GM12878 (cell line): Measurements from ENCODE around the gene RASGRF2.

ENCODE experiments used
- CEBPB ChIP-seq, 2 experiments: fragments of 150-350 bp in 1 of 2; IDR thresholded peaks; 2 replicates each; pipeline ENCODE4 v1.6.1; 2012 to 2014; ENCODE audit warnings: low read depth in 2 of 2, low read length in 2 of 2, borderline replicate concordance in 1 of 2, inconsistent platforms in 1 of 2
- CHD2 ChIP-seq: IDR thresholded peaks from 2 replicates; pipeline ENCODE4 v1.6.1; 2011; ENCODE audit warnings: low read depth, low read length, improper control_type of control experiment, borderline replicate concordance
- CREB1 ChIP-seq: IDR thresholded peaks from 2 replicates; pipeline ENCODE4 v1.6.1; 2012; ENCODE audit warnings: low read depth, mild to moderate bottlenecking, inconsistent platforms
- POLR2A ChIP-seq: IDR thresholded peaks from 2 replicates; pipeline ENCODE4 v1.6.1; 2011; ENCODE audit warnings: low read depth, mild to moderate bottlenecking, low read length
- RELA ChIP-seq: fragments of 450-650 bp; IDR thresholded peaks from 2 replicates; pipeline ENCODE4 v1.8.0; 2014; ENCODE audit warnings: borderline replicate concordance; ENCODE audit not compliant: partially characterized antibody
- TCF7 ChIP-seq: IDR thresholded peaks from 2 replicates; pipeline ENCODE4 v1.6.1; 2014; ENCODE audit warnings: antibody characterized with exemption, borderline replicate concordance
- ZNF622 ChIP-seq: fragments of 450-650 bp; IDR thresholded peaks from 2 replicates; pipeline ENCODE4 v1.6.1; 2017; ENCODE audit warnings: mild to moderate bottlenecking, inconsistent platforms
- TF ChIP-seq, protein P1 (sequence below), 3 experiments: IDR thresholded peaks in 2 of 3; conservative IDR thresholded peaks in 1 of 3; 2 replicates each; pipeline ENCODE4 v1.5.1; 2011; ENCODE audit warnings: low read depth in 3 of 3, low read length in 3 of 3, mild to moderate bottlenecking in 3 of 3, control low read depth in 2 of 3, moderate library complexity in 2 of 3, inconsistent platforms in 1 of 3, mixed read lengths in 1 of 3; ENCODE audit not compliant: control insufficient read depth in 2 of 3, insufficient read depth in 1 of 3; ENCODE audit errors: extremely low read depth in 1 of 3
- TF ChIP-seq, protein P2 (sequence below): fragments of 450-650 bp; IDR thresholded peaks from 2 replicates; pipeline ENCODE4 v1.6.1; 2017; ENCODE audit warnings: antibody characterized with exemption, mild to moderate bottlenecking, moderate library complexity
- TF ChIP-seq, protein P3 (sequence below): IDR thresholded peaks from 2 replicates; pipeline ENCODE4 v1.6.1; 2011; ENCODE audit warnings: borderline replicate concordance, low read depth, mild to moderate bottlenecking, moderate library complexity, low read length; ENCODE audit not compliant: insufficient read depth, poor library complexity, severe bottlenecking
- TF ChIP-seq, protein P4 (sequence below): IDR thresholded peaks from 2 replicates; pipeline ENCODE4 v1.6.1; 2012; ENCODE audit warnings: low read depth, low read length, improper control_type of control experiment
- TF ChIP-seq, protein P5 (sequence below): fragments of 450-650 bp; IDR thresholded peaks from 2 replicates; pipeline ENCODE4 v1.6.1; 2017; ENCODE audit warnings: mild to moderate bottlenecking

DNA sequence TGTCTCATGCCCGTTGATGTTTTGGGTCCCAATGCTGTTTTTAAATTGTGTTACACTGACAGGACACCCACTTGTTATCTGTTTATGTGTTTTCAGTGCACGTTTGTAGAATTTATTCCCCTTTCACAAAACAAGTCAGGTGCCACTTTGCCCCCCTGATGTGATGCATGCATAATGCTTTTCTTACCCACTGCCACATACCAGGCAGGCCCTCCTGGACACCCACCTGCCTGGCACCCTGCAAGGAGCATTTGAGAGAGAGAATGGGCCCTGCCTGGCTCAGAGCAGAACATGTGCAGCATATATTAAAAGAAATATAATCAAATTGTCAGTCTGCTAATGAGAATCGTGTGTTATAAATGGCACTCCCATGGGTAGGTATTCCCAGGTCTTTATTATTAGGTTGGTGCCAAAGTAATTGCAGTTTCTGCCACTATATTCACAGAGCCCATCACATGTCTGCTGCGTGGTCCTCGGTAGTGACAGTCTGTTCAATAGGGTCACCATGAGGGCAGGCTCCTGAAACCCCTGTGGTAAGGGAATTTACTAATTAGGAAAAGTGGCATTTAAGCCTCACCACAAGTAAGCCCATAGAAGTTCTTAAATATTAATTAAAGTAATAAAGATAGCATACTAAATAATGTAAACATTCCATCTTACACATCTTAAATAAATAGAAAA lies 220.8 kb downstream of the RASGRF2 start:
- TF ChIP-seq, protein P1, sequence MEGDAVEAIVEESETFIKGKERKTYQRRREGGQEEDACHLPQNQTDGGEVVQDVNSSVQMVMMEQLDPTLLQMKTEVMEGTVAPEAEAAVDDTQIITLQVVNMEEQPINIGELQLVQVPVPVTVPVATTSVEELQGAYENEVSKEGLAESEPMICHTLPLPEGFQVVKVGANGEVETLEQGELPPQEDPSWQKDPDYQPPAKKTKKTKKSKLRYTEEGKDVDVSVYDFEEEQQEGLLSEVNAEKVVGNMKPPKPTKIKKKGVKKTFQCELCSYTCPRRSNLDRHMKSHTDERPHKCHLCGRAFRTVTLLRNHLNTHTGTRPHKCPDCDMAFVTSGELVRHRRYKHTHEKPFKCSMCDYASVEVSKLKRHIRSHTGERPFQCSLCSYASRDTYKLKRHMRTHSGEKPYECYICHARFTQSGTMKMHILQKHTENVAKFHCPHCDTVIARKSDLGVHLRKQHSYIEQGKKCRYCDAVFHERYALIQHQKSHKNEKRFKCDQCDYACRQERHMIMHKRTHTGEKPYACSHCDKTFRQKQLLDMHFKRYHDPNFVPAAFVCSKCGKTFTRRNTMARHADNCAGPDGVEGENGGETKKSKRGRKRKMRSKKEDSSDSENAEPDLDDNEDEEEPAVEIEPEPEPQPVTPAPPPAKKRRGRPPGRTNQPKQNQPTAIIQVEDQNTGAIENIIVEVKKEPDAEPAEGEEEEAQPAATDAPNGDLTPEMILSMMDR (IDR thresholded peaks at IDR 0.05 in 2 of 3, conservative IDR thresholded peaks at IDR 0.05 in 1 of 3; ENCODE audit: control insufficient read depth in 2 of 3, extremely low read depth in 1 of 3, insufficient read depth in 1 of 3, low read depth in 3 of 3, low read length in 3 of 3): no peak
- TF ChIP-seq RELA (no peak), POLR2A (no peak), TCF7 (no peak), ZNF622 (no peak), CREB1 (no peak), CEBPB (IDR thresholded peaks at IDR 0.05; ENCODE audit: borderline replicate concordance in 1 of 2, low read depth in 2 of 2, low read length in 2 of 2) (no peak), CHD2 (no peak)
- TF ChIP-seq, protein P2, sequence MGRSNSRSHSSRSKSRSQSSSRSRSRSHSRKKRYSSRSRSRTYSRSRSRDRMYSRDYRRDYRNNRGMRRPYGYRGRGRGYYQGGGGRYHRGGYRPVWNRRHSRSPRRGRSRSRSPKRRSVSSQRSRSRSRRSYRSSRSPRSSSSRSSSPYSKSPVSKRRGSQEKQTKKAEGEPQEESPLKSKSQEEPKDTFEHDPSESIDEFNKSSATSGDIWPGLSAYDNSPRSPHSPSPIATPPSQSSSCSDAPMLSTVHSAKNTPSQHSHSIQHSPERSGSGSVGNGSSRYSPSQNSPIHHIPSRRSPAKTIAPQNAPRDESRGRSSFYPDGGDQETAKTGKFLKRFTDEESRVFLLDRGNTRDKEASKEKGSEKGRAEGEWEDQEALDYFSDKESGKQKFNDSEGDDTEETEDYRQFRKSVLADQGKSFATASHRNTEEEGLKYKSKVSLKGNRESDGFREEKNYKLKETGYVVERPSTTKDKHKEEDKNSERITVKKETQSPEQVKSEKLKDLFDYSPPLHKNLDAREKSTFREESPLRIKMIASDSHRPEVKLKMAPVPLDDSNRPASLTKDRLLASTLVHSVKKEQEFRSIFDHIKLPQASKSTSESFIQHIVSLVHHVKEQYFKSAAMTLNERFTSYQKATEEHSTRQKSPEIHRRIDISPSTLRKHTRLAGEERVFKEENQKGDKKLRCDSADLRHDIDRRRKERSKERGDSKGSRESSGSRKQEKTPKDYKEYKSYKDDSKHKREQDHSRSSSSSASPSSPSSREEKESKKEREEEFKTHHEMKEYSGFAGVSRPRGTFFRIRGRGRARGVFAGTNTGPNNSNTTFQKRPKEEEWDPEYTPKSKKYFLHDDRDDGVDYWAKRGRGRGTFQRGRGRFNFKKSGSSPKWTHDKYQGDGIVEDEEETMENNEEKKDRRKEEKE: no peak
- TF ChIP-seq, protein P3, sequence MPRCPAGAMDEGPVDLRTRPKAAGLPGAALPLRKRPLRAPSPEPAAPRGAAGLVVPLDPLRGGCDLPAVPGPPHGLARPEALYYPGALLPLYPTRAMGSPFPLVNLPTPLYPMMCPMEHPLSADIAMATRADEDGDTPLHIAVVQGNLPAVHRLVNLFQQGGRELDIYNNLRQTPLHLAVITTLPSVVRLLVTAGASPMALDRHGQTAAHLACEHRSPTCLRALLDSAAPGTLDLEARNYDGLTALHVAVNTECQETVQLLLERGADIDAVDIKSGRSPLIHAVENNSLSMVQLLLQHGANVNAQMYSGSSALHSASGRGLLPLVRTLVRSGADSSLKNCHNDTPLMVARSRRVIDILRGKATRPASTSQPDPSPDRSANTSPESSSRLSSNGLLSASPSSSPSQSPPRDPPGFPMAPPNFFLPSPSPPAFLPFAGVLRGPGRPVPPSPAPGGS: no peak
- TF ChIP-seq, protein P4, sequence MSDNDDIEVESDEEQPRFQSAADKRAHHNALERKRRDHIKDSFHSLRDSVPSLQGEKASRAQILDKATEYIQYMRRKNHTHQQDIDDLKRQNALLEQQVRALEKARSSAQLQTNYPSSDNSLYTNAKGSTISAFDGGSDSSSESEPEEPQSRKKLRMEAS: no peak
- TF ChIP-seq, protein P5, sequence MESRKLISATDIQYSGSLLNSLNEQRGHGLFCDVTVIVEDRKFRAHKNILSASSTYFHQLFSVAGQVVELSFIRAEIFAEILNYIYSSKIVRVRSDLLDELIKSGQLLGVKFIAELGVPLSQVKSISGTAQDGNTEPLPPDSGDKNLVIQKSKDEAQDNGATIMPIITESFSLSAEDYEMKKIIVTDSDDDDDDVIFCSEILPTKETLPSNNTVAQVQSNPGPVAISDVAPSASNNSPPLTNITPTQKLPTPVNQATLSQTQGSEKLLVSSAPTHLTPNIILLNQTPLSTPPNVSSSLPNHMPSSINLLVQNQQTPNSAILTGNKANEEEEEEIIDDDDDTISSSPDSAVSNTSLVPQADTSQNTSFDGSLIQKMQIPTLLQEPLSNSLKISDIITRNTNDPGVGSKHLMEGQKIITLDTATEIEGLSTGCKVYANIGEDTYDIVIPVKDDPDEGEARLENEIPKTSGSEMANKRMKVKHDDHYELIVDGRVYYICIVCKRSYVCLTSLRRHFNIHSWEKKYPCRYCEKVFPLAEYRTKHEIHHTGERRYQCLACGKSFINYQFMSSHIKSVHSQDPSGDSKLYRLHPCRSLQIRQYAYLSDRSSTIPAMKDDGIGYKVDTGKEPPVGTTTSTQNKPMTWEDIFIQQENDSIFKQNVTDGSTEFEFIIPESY: no peak
